Measurements from ENCODE around the gene TRH.
"Not testable (repeated sequence)": the region's sequence is repeated elsewhere in the genome, so short reads cannot be mapped to it uniquely, and the experiment has no call there.

The TRH gene

GRCh38 chr3:130013246-130013645 lies 38.7 kb downstream of the TRH start:
- DNase-seq = not testable (repeated sequence)

GRCh38 chr3:130014526-130014925 lies 40.0 kb downstream of the TRH start:
- no peak for DNase-seq

GRCh38 chr3:130017661-130018060 lies 43.1 kb downstream of the TRH start:
- not testable (repeated sequence) for DNase-seq

GRCh38 chr3:130026146-130026829 lies 51.8 kb downstream of the TRH start:
- not testable (repeated sequence) for DNase-seq

- DNase-seq = not testable (repeated sequence)
Observed at GRCh38 chr3:130027437-130027836, 52.9 kb downstream of the TRH start.

Measured in DMS 273 treated with DMSO at 0.1 percent for 48 hours (cell line).